ENCODE measurements around the gene SLC25A21.
"Not testable (repeated sequence)": the region's sequence is repeated elsewhere in the genome, so short reads cannot be mapped to it uniquely, and the experiment has no call there.

The SLC25A21 gene

DNA sequence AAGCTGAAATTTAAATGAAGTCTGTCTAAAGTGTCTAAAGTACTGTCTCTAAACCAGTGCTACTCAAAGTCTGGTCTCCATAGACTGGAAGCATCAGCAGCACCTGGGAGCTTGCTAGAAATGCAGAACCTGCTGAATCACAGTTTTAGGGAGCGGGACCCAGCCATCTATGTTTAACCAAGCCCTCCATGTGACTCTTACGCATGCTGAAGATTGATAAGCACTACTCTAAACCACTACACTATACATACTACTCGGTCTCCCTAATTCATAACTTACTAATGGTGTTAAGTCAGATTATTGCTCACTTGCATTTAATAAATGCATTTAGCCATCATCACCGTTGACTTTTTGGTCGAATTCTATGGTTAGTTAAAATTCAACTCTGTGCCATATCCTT is 88.8 kb downstream of the SLC25A21 start:
- DNase-seq: no peak

DNA sequence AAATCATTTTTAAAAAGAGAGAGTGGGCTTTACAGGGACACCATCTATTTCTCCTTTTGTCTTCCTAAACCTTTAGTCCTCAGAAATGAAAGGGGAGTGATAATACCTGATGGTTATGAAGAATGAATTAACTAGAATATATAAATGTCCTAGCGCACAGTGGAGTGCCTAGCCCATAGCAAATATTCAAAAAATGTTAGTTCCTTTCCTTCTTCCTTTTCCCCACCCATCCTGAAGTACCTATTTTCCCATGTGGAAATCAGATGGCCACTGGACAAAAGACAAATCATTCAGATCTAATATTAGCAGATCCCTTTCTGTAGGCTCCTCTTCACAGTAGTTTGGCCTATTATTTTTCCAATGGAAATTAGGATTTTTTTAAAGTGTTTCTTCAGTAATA is 90.0 kb downstream of the SLC25A21 start:
- DNase-seq: no peak

DNA sequence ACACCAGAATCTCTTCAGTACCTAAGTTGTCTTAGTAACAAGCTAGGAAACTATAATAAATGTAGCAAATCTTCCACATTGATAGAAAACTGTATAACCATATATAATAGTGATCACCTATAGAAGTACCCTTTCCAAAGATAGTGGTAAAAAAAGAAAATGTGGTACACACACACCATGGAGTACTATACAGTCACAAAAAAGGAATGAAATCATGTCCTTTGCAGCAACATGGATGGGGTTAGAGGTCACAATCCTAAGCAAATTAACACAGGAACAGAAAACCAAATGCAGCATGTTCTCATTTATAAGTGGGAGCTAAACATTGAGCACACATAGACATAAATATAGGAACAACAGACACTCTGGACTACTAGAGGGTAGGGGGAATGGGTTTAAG is 90.5 kb downstream of the SLC25A21 start:
- no peak for DNase-seq

DNA sequence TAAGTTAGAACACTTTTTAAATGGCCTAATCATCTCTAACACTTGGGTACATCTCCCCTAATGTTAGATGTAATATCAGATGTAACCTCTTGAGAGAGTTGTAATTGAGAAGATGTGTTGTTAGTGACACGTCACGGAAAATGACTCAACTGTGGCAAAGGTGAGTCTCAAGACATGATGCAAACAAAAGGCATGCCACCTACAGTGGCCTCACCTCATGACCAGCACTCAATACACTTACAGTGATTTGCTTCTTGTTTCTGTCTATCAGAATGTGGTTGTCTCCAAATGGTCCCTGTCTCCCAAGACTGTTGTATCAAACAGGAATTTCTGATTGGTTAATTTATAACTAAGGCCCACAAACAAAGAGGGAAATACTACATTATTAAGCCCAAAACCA is 91.2 kb downstream of the SLC25A21 start:
- no peak for DNase-seq

- no peak for DNase-seq
These were observed 94.3 kb downstream of the SLC25A21 start for GRCh38 chr14:37078131-37078530.

DNA sequence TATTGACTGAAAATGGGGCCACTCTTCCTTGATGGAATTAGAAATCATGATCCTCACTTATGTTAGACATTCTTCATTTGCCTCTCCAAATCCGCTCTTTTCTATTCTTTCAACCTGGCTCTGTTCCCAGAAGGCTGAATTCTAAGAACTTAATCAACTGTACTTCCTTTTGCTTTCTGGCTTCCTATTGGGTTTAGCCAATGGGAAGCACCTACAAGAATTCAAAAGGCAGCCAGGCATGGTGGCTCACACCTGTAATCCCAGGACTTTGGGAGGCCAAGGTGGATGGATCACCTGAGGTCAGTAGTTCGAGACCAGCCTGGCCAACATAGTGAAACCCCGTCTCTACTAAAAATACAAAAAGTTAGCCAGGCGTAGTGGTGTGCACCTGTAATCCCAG is 98.1 kb downstream of the SLC25A21 start:
- not testable (repeated sequence) for DNase-seq

GRCh38 chr14:37063467-37064240 is 108.8 kb downstream of the SLC25A21 start:
- no peak for DNase-seq

GRCh38 chr14:37062191-37062803 is 110.1 kb downstream of the SLC25A21 start:
- peak; percentile 57 for DNase-seq

GRCh38 chr14:37061697-37062096 is 110.7 kb downstream of the SLC25A21 start:
- peak; percentile 4 for DNase-seq

DNA sequence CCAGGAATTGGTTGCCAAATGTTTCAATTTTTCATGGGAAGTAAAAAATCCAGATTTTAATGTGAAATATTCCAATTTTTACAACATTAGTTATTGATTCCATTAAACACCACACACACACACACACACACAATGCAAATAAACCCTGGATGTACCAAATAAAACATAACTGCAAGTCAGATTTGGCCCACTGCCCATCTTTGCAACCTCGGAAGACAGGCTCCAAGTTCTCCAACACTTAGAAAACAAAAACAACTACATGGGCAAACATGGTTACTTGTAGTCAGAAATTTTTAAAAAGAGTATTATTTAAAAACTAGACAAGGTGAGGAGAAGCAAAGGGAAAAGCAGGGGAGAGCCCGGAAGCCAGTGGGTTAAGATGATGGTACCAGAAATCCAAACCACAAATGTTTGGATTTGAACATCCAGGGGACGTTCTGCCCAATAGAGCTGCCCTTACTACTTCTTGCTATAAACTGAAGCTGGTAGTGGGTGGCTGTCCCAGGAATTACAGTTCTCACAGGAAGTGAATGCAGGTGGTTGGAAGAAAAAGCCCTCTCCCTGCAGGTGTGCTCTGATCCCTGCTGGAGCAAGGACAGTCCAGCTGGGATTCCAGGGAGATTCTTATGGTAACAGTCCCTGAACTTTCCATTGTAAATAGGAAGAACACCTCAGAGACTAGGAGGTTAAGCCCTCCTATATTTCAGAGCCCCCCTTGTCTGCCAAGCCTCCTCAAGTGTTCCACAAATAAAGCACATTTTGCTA is 111.7 kb downstream of the SLC25A21 start:
- DNase-seq: peak; percentile 41

- DNase-seq: no peak
These were observed 114.6 kb downstream of the SLC25A21 start for GRCh38 chr14:37057776-37058175.

DNA sequence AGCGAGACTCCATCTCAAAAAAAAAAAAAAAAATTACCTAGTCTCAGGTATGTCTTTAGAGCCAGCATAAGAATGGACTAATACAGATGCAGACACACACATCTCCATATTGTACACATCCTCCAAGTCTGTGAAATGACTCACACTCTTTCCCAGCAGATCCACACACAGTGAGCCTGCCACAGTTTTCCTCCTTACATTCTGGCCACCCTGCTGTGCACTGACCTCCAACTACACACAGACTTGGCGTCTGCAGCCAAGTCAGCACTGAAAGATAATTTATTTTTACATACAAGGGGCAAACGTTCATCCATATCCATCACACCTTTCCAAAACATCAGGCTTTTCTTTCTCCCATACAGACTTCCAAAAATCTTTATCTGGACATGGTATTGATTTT is 115.9 kb downstream of the SLC25A21 start:
- DNase-seq: no peak

GRCh38 chr14:37054869-37055268 is 117.5 kb downstream of the SLC25A21 start:
- no peak for DNase-seq

DNA sequence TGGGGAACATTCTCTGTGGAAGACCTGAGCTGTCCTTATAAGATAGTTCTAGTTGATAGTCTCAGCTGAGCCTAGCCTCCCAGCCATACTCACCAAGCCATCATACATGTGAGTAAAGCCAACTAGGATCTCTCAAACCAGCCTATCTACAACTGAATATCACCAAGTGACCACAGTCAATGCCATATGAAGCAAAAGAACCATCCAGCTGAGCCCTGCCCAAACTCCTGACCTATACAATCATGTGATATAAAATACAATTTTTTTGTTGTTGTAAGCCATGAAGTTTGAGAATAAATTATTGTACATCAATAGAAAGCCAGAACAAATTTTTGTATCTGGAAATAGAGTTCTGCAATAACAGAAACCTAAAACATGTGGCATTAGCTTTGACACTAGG is 118.3 kb downstream of the SLC25A21 start:
- DNase-seq: no peak

GRCh38 chr14:37051680-37052079 is 120.7 kb downstream of the SLC25A21 start:
- no peak for DNase-seq

- DNase-seq: no peak
These were observed 121.3 kb downstream of the SLC25A21 start for GRCh38 chr14:37051153-37051552.

GRCh38 chr14:37048666-37049071 is 123.7 kb downstream of the SLC25A21 start:
- no peak for DNase-seq

- DNase-seq: no peak
These were observed 124.4 kb downstream of the SLC25A21 start for GRCh38 chr14:37047996-37048395.

DNA sequence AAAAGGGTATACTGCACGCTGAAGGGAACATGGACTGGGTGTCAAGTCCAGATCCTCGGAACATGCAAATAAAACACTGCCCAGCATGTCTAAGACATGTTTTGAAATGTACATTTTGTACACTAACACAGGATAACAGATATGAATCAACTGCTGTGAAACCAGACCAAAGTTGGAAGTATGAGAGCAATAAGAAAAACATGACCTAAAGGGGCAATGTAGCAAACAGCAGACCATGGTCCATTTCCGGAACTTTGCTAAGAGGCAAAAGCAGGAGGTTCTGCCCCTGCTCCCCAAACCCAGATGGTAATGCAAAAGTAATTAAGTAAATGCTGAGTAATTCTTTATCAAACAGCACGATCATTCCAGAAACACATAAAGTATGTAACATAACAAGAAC is 125.2 kb downstream of the SLC25A21 start:
- no peak for DNase-seq

DNA sequence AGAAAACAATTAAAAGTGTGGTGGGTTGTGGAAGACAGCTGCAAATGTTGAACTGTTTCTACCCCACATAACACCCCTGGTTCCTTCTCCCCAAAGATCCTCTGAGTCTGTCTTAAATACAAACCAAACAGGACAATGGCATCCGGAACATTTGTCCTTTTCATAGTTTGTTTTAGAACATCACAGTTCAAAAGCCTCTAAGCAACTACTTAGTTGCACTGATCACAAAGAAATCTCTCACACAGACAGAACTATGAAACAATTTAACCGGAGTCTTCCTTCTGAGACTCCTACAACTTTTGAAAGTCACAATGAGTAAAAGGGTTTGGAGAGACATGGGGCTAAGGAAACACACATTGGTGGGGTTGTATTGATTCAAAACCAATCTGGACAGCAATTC is 125.6 kb downstream of the SLC25A21 start:
- DNase-seq: no peak

DNA sequence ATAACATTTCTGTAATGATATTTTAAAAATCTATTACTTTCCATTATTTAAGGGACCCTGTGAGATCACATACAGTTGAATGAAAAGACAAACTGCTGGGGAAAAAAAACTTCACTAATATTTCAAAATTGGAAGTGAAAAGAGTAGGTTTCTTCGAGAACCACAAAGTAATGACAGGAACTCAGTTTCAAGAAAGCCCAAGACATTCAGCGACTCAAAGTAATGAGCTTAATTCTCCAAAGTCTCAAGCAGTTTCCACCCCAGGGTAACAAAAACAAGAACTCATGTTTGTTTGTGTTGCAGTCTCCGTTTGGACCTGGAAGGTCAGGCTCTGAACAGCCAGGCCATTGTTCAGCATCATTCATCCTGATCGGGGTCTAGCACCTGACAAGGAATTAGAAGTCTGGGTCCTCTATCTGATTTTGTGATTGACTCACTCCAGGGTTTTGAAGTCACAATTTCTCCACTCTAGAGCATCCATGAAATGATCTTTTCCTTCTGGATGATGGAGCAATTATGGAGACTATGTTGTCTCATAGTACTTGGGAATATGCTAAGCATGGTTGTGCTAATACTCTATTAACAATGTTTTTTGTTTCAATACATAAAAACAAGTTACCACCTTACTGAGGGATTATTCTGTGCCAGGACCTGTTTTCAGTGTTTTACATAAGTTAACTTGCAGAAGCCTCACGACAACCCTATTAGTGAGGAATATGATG is 126.9 kb downstream of the SLC25A21 start:
- no peak for DNase-seq

- DNase-seq: no peak
These were observed 134.6 kb downstream of the SLC25A21 start for GRCh38 chr14:37037636-37038387.

Data from DMS53 (cell line).